Skin epidermis (tissue), 12 donors: ENCODE data around the gene TMED4.

ENCODE experiments used
- H3K27ac ChIP-seq, 21 experiments: fragments of 200-600 bp; sonication (generic) in 11 of 21; one replicate each; pipeline ENCODE4 v1.5.0; 2020; ENCODE audit warnings: mild to moderate bottlenecking in 3 of 21, inconsistent platforms in 2 of 21, moderate library complexity in 2 of 21
- H3K4me3 ChIP-seq, 7 experiments: fragments of 200-600 bp; sonication (generic) in 2 of 7; one replicate each; pipeline ENCODE4 v1.5.0; 2020; ENCODE audit warnings: inconsistent platforms in 2 of 7, mild to moderate bottlenecking in 2 of 7, moderate library complexity in 1 of 7

TMED4 gene

GRCh38 chr7:44548893-44549292 is 33.1 kb downstream of the TMED4 start:
- H3K4me3 ChIP-seq = no peak overlapping the region
- no peak overlapping the region for H3K27ac ChIP-seq

DNA sequence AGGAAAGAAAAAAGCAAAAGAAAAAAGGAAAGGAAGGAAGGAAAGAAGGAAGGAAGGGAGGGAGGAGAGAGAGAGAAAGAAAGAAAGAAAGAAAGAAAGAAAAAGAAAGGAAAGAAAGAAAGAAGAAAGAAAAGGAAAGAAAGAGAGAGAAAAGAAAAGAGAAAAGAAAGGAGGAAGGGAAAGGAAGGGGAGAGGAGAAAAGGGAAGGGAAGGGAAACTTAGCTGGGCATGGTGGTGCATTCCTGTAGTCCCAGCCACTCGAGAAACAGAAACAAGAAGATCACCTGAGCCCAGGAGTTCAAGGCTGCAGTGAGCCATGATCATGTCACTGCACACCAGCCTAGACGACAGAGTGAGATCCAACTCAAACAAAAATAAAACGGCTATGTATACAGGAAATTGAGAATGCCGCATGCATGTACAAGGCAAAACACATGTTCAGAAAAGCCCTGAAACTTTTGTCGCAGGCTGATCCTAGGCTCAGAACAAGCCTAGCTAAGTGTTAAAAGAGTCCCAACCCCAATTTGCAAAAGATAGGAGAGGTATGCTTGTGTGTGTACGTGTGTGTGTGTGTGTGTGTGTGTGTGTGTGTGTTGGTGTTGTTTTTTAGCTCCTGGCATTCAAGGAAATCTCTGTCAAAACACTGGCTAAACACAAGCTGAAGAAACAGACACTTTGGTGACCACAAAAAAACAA is 34.3 kb downstream of the TMED4 start:
- H3K4me3 ChIP-seq = no peak overlapping the region
- H3K27ac ChIP-seq = no peak overlapping the region

GRCh38 chr7:44541876-44542610 is 40.0 kb downstream of the TMED4 start:
- no peak overlapping the region for H3K27ac ChIP-seq
- H3K4me3 ChIP-seq = no peak overlapping the region

GRCh38 chr7:44541028-44541869 is 40.8 kb downstream of the TMED4 start, which contains the start of gene NPC1L1:
NPC1L1 (minus strand) TSS chr7:44541330; CDS start chr7:44541259, 71 bp downstream.
- no peak within 1 kb of the TSS for H3K4me3 ChIP-seq

DNA sequence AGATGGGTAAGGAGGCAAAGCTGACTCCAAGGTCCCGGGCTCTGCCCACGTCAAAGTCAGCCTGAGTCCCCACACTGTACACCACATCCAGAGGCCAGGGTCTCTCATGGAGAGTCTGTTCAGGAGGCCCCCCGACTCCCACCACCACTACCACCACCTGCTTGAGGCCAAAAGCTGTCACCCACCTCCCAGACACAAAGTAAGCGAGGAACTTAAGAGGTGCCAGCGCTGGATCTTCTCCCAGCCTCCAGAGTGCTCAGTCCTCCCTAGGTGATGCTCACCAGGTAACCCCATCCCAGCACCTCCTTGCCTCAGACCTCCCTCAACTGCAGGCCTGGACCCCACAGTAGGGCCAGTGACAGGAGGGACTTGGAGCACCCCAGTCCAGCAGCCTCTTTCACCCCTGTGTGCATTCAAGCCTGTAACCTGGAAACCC is 41.4 kb downstream of the TMED4 start:
- H3K4me3 ChIP-seq = no peak overlapping the region
- no peak overlapping the region for H3K27ac ChIP-seq

More at GRCh38 chr7:44541028-44541869, 40.8 kb downstream of the TMED4 start, which contains the start of gene NPC1L1:
- H3K27ac ChIP-seq = no peak within 1 kb of the TSS

GRCh38 chr7:44539669-44540506 is 42.1 kb downstream of the TMED4 start:
- H3K27ac ChIP-seq = no peak overlapping the region
- no peak overlapping the region for H3K4me3 ChIP-seq

DNA sequence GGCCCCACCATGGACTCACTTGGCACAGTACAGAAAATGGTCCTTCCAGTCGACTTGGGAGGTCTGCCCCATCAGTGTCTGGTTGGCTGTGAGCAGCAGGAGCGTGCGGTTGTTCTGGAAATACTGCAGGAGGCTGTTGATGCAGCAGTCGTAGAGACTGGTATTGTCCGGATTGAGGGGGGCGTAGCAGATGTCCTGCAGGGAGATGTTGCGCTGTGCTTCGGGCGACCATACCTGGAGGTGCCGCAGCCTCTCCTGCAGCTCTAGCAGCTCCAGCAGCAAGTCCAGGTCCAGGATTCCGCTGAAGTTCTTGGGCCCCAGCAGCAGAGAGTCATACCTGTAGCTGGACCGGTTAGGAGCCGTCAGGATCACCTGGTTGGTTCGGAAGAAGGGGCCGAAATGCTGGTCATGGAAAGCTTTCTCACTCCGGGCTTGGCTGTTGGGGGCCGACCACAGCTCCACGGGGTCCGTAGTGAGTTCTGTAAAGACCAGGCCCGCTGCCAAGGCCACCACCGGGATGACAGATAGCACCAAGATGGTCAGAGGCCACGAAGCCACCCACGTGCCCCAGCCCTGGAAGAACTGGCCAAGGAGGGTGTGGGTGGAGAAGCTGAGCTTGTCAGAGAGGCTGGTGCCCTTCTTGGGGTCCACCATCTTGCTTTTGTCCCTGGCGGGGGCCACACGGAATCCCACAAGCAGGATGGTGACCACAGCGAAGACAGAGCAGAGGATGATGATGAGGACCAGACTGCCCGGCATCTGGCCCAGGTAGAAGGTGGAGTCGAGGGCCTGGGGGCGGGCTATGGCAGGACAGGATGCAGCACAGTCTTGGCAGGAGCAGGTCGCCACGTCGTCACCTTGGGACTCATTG is 43.0 kb downstream of the TMED4 start:
- H3K4me3 ChIP-seq = no peak overlapping the region
- no peak overlapping the region for H3K27ac ChIP-seq

- H3K27ac ChIP-seq = no peak overlapping the region
- no peak overlapping the region for H3K4me3 ChIP-seq
These were observed 43.8 kb downstream of the TMED4 start for GRCh38 chr7:44538093-44538797.

DNA sequence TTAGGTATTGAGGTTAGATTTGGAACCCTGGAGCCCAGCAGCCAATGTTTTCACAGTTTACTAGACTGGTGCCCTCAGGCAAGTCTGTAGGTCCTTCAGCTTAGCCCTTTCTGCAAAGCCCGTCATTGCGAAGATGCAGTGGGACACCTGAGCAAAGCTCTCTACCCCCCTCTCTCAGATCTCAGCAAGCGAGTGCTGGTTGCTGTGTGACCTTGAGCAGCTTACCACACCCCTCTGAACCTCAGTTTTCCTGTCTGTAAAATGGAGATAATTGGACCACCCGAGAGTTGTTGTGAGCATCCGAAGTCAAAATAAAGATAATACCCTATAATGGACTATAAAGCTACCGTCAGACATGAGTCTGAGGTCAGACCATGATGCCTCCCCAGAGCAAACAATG is 44.6 kb downstream of the TMED4 start:
- H3K4me3 ChIP-seq = no peak overlapping the region
- no peak overlapping the region for H3K27ac ChIP-seq

- H3K27ac ChIP-seq = no peak overlapping the region
These were observed 45.9 kb downstream of the TMED4 start for GRCh38 chr7:44536090-44536489.

DNA sequence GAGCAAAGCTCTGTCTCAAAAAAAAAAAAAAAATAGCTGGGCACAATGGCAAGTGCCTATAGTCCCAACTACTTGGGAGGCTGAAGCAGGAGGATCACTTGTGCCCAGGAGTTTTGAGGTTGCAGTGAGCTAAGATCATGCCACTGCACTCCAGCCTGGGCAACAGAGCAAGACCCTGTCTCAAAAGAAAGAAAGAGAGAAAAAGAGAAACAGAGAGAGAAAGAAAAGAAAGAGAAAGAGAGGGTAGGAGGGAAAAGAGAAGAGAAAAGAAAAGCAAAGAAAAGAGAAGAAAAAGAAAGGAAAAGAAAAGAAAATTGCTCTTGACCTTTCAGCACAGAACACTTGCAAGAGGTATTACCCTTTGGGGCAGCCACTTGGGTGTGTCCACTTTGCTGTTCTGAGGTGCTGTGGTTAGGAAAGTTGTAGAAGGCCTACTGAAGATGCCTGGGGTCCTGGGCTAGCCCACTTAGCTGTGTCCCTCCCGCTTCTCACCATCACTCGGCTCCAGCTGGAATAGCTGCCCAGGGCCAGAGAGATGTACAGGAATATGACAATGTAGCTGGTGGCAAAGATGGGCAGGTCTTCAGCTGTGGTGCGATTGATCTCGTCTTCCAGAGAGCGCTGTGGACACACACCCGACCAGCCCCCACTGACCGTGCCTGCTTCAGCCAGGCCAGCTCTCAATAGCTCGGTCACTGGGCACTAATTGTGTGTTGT is 46.5 kb downstream of the TMED4 start:
- Histone ChIP-seq H3K27ac (no peak overlapping the region), H3K4me3 (no peak overlapping the region)

More at GRCh38 chr7:44536090-44536489, 45.9 kb downstream of the TMED4 start:
- no peak overlapping the region for H3K4me3 ChIP-seq

DNA sequence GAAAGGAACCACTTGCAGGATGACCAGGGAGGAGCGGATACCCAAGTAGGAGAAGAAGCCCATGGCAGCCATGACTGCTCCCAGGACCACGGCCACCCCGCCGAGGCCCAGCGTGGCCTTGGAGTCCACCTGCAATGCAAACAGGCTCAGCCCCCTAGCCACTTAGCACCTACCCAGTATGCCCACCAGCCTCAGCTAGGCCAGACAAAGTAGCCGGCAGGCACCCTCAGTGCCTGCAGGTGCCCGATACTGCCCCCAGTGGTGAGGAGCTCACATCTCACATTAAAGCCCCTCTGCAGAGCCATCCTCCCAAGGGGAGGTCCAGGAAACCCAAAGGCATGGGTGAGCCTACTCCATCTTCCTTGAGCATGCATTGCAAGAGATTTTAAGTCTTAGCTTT is 47.5 kb downstream of the TMED4 start:
- H3K27ac ChIP-seq = no peak overlapping the region
- H3K4me3 ChIP-seq = no peak overlapping the region

DNA sequence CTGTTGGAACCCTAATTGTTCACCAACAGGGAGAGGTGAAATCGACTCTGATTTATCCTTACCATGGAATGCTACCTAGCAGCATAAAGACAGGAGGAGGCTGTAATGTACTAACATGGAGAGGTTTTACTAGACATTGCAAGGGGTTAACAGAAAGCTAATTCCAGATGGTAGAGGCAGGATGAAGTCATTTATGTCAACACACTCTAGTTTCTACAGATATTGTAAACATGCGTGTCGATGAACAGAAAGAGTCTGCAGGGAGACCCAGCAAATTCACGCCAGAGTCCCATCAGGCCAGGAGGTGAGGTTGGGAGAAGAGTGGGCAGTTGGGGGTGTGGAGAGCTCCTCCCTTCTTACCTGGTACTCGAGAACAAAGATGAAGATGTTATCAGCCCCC is 47.9 kb downstream of the TMED4 start:
- H3K4me3 ChIP-seq = no peak overlapping the region
- H3K27ac ChIP-seq = no peak overlapping the region

DNA sequence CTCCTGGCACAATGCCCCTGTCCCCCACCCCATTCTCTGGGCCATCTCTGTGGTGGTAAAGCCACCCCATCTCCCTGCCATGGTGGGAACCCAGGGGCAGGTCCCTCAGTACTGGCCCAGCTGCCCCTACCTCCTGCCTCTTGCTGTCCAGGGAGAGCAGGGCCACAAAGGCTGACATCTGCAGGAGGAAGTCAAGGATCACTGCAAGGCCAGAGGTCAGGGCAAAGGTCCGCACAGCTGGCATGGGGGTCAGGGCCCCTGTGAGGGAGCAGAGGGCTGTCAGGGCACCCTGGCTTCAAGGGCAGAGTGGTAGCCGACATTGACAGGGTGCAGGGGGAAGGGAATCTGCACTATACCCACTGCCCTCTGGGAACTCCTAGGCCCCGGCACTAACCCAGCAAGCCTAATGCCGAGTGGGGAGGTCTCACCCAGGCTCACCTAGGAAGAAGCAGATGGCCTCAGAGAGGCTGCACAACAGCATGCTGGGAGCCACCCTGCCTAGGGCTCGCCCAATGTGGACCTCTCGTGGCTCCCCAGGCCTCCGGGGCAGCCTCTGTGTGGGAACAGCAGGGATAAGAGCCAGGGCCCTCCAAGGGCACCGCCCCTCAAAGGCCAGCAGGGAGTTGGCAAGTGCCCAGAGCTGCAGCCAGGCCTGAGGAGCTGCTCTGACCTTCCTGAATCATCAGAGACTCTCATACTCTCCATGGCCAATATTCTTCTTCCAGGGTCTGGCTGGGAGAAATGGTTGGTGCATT is 48.6 kb downstream of the TMED4 start:
- Histone ChIP-seq H3K27ac (no peak overlapping the region), H3K4me3 (no peak overlapping the region)

DNA sequence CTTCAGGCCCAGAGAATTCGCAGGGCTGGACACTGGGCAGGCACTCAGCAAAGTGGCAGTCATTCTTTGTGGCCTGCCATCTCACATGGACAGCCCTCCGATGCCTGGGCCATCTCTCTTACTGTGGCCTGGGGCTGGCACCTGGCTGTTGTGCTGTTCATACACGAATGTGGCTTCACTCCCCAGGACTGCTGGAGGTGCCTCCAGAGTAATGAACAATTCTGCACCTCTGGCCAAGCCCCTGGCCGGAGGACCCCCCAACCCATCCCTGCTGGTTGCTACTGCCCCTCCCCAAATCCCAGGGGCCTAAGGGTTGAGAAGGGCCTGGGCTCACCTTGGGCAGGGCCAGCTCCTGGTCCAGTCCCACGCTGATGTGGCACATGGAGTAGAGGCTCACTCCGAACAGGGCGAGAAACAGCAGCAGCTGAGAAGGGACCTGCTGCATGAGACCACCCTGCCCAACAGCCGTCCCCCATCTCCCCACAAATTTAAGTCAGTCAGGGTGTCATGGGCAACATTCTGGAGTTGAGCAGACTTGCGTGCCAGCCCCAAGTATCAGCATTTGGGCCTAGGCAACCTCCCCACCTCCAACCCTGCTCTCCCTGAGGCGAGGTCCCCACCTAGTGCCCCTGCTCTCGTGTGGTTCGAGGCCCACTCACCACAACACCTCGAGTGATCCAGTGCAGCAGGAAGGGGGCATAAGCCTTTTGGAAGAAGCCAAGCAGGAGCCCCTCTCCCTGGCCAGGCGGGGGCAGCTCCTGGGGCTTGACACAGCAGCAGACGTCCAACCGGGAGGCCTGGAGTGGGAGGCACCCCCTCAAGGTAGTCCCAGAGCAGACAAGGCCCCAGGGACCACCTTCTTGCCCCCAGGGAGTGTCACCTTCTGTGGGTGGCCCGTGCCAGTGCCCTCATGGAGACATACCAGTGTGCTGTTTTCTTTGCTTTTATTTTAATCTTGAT is 50.3 kb downstream of the TMED4 start:
- Histone ChIP-seq H3K27ac (no peak overlapping the region), H3K4me3 (no peak overlapping the region)
